HepG2 (cell line): ENCODE measurements around the gene BLVRA. TPM values are rescaled to one million over a fixed set of nuclear protein-coding genes. Genes with fewer than 3 reads are reported as not detected.

Source experiments
- FOXP4 ChIP-seq: sonication (generic); formaldehyde crosslinking; IDR thresholded peaks from 2 replicates; pipeline ENCODE4 v1.4.0; 2020; ENCODE audit warnings: missing genetic modification reagents
- GATAD1 ChIP-seq: IDR thresholded peaks from 2 replicates; pipeline ENCODE4 v1.6.1; 2016; ENCODE audit warnings: missing genetic modification reagents, missing compliant biosample characterization
- NKX3-1 ChIP-seq: sonication (generic); formaldehyde crosslinking; IDR thresholded peaks from 2 replicates; pipeline ENCODE4 v1.5.0; 2020; ENCODE audit warnings: missing genetic modification reagents
- NPAS2 ChIP-seq: sonication (generic); formaldehyde crosslinking; IDR thresholded peaks from 2 replicates; pipeline ENCODE4 v1.8.0; 2022; ENCODE audit warnings: mild to moderate bottlenecking, missing genetic modification reagents, borderline replicate concordance
- PLRG1 ChIP-seq: fragments of 450-650 bp; conservative IDR thresholded peaks from 2 replicates; pipeline ENCODE4 v1.6.1; 2016
- RNF219 ChIP-seq: sonication (generic); formaldehyde crosslinking; IDR thresholded peaks from 2 replicates; pipeline ENCODE4 v1.5.0; 2020; ENCODE audit warnings: mild to moderate bottlenecking, missing genetic modification reagents
- TAF15 ChIP-seq: fragments of 200-400 bp; formaldehyde crosslinking; IDR thresholded peaks from one replicate; pipeline ENCODE4 v1.6.1; 2018; ENCODE audit warnings: mild to moderate bottlenecking, low read depth, low read length; ENCODE audit not compliant: poor library complexity, severe bottlenecking
- TFDP2 ChIP-seq: sonication (generic); formaldehyde crosslinking; IDR thresholded peaks from 2 replicates; pipeline ENCODE4 v1.4.0; 2020; ENCODE audit warnings: missing genetic modification reagents
- THAP7 ChIP-seq: sonication (generic); formaldehyde crosslinking; IDR thresholded peaks from 2 replicates; pipeline ENCODE4 v1.8.1; 2023; ENCODE audit warnings: mild to moderate bottlenecking, missing genetic modification reagents
- ZFY ChIP-seq: sonication (generic); formaldehyde crosslinking; IDR thresholded peaks from 2 replicates; pipeline ENCODE4 v1.4.0; 2020; ENCODE audit warnings: missing genetic modification reagents
- ZNF282 ChIP-seq: fragments of 450-650 bp; IDR thresholded peaks from 2 replicates; pipeline ENCODE4 v1.6.1; 2018; ENCODE audit not compliant: partially characterized antibody
- ZNF407 ChIP-seq: sonication (generic); formaldehyde crosslinking; IDR thresholded peaks from one replicate; pipeline ENCODE4 v1.5.1; 2020; ENCODE audit warnings: mild to moderate bottlenecking, missing genetic modification reagents; ENCODE audit errors: not compliant biosample characterization
- ZNF737 ChIP-seq: sonication (generic); formaldehyde crosslinking; IDR thresholded peaks from 2 replicates; pipeline ENCODE4 v1.5.0; 2020; ENCODE audit warnings: missing genetic modification reagents, mild to moderate bottlenecking, borderline replicate concordance
- ZNF83 ChIP-seq: sonication (generic); formaldehyde crosslinking; IDR thresholded peaks from 2 replicates; pipeline ENCODE4 v1.4.0; 2020; ENCODE audit warnings: missing genetic modification reagents, mild to moderate bottlenecking, borderline replicate concordance
- polyA plus RNA-seq, 8 experiments: library from polyadenylated mRNA; depleted of rRNA in 3 of 8; stranded (reverse) in 7 of 8; unstranded in 1 of 8; fragments of >200 nt; fragmentation: Illumina TruSeq in 4 of 8; extraction: Trizol in 4 of 8; gene quantifications; 2 replicates each; pipeline versions ENCODE4 v1.2.1 to v1.2.3, GENCODE V29; 2011 to 2016; ENCODE audit warnings: low read depth in 4 of 8, missing spikeins in 1 of 8, mixed read lengths in 1 of 8; ENCODE audit not compliant: insufficient read depth in 1 of 8
- total RNA-seq, 5 experiments: library from RNA; depleted of rRNA; stranded (reverse); fragments of >200 nt; fragmentation: Illumina TruSeq; extraction: Trizol; gene quantifications; 2 replicates each; pipeline ENCODE4 v1.2.3, GENCODE V29; 2016; ENCODE audit warnings: low read depth in 1 of 5

BLVRA gene
- total and polyA plus RNA-seq, 2 of the 13 experiments (the other 11 are each of a cell fraction or from before 2014, with no cell fraction given): 39.2 to 64.2 TPM

DNA sequence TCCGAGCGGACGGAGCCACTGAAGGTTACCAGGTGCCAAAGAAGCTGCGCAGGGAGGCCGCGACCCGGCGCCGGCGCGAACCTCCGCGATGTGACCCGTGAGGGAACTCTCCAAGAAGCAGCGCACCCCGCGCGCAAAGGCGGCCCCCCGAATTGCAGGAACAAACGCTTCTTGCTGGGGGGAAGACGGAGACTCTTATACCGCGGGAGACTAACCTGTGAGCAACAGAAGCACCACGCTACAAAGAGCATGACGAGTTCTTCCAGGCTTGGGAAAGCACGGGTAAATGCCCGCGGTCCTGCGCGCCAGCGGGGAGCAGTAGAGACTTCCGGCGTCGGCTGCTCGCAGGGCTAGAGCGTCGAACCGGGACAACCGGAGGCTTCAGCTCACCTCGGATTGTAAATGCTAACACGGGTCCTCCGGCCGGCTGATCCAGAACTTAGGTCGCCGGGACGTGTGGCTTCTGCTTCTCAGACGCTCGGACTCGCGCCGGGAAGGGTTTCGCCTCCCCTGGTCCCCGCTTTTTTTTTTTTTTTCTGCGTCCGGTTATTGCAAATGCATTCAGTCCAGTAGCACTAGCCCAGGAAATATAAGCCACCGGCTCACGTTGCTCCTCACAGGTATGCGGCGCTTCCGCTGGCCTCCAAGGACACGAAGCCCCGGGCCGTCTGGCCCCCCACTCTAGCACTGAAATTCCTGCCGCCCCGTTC is 29.1 kb upstream of the BLVRA start, which contains the start of gene COA1 (continued):
- TF ChIP-seq ZNF407 (CRISPR knock-in tag): peak; percentile 88
- no peak for TF ChIP-seq THAP7 (CRISPR knock-in tag)
- TF ChIP-seq ZFY (CRISPR knock-in tag): peak; percentile 90
- peak; percentile 42; the same call in 1 of the 2 replicates for TF ChIP-seq FOXP4 (CRISPR knock-in tag)
- no peak for TF ChIP-seq RNF219 (CRISPR knock-in tag)
- peak; percentile 92 for TF ChIP-seq TFDP2 (CRISPR knock-in tag)
- TF ChIP-seq ZNF282: no peak
- TF ChIP-seq ZNF83: peak; percentile 29; the same call in 1 of the 2 replicates
- no peak for TF ChIP-seq NPAS2
- TF ChIP-seq TAF15: no peak
- no peak for TF ChIP-seq PLRG1
- TF ChIP-seq GATAD1 (CRISPR knock-in tag): peak; percentile 93
- TF ChIP-seq NKX3-1 (CRISPR knock-in tag): peak; percentile 61; the same call in 1 of the 2 replicates
- no peak for TF ChIP-seq ZNF737 (CRISPR knock-in tag)
